CD4-positive, alpha-beta T cell treated with Interleukin-17A for 4 hours (primary cell): Measurements from ENCODE around the gene PPP1R9B.

Source experiments
- DNase-seq: peaks from one replicate; pipeline ENCODE4 v3.0.0-alpha.2; 2020; ENCODE audit warnings: mixed read lengths

PPP1R9B gene

DNA sequence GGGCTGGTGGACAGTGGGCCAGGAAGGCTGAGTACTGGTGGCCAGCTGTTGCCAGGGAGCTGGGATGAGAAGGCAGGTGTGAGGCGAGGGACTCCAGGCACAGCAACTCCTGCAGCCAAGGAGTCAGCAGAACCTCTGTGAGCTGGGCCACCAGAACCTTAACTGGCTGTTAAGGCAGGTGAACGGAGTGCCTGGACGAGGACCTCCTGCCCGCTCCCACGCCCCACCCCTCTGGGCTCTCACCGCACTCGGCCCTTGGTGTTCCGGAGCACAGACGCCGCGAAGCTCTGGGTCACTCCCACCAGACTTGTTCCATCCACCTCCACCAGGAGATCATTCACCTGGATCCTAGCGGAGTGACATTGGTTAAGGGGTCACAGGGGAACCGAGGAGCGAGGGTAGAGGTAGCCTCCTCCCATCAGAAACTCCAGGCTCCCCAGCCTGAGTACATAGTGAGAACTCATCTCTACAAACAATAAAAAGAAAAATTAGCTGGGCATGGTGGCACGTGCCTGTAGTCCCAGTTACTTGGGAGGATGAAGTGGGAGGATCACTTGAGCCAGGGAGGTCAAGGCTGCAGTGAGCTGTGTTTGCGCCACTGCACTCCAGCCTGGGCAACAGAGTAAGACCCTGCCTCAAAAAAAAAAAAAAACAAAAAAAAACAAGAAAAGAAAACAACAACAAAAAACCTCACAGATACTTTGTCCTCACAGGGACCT lies 9.3 kb downstream of the PPP1R9B start:
- no peak for DNase-seq

DNA sequence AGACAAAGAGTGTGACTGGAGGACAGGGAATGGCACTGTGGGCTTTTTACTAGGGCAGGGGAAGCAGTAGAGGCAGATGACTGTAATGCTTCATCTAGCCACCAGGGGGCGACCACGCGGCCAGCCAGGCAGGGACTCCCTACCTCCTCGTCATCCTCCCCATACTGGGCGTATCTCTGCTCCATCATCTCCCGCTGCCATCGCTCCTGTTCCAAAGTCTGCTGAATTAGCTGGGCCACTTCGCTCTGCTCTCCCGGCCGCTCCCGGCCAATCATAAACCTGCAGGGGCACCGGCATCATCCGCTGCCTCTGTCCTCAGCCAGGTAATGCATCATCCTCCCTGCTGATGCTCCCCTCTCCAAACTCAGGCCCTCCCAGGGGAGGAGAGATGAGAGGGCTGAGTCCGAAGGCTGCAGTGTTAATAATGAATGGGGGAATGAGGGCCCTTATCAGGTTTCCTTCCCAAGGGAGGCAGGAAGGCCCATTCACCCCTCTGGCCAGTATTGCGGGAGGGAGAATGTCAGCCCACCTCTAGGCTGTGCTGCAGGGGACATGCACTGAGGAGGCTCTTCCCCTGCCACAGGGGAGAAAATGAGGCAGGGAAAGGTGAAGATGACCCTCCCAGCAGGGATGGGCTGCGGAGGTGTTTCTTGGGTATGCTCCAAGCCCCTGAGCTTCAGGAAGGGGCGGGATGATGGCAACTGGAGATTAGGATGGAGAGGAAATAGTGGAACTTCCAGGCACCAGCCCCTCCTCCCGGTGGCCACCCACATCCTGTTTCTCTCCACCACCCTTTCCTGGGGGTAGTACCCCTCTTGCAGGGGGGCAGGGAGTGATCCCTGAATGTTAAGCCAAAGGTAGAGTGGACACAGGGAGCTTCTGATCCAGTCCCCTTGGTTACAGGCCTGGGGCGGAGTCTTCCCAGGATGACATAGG lies 10.3 kb downstream of the PPP1R9B start:
- DNase-seq, result peak; percentile 87

DNA sequence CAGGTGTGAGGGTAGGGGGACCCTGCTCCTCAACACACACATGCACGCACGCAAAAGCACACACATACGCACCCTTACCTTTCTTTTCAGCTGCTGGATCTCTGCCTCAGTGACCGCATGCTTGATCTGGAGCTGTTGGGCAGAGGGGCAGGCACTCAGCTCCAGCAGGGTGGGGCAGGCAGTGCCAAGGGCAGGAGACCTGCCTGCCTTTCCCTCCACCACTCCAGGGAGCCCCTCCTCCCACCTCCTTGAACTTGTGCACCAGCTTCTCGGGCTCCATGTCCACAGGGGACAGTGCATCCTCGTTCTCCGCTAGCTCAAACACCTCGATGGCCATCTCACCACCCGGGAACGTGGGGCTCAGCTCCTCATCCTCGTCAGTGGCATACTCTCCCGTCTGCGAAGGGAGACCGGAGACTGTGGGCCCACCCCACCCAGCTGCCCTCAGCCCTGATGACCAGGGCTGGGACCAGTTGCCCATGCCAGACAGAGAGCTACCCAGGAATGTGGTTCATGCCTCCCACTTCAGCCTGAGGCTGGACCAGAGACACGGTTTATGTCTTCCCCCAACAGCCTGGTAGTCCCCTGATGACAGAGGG lies 11.2 kb downstream of the PPP1R9B start:
- no peak for DNase-seq

DNA sequence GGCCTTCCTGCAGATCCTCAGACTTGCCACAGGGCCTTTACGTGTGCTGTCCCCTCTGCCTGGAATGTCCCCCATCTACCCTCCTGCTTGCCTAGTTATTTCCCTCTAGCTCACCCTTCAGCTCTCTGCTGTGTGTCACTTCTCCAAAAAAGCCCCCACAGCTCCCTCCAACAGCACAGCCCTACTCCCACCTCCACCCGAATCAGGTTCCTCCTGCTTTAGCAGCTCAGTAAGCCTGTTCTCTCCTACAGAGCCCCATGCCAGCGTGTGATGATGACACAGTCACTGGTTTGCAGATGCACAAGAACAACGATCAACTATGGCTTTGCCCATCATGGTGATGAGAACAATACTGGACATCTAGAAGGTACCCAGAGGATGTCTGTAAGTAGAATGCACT lies 13.4 kb downstream of the PPP1R9B start:
- no peak for DNase-seq

DNA sequence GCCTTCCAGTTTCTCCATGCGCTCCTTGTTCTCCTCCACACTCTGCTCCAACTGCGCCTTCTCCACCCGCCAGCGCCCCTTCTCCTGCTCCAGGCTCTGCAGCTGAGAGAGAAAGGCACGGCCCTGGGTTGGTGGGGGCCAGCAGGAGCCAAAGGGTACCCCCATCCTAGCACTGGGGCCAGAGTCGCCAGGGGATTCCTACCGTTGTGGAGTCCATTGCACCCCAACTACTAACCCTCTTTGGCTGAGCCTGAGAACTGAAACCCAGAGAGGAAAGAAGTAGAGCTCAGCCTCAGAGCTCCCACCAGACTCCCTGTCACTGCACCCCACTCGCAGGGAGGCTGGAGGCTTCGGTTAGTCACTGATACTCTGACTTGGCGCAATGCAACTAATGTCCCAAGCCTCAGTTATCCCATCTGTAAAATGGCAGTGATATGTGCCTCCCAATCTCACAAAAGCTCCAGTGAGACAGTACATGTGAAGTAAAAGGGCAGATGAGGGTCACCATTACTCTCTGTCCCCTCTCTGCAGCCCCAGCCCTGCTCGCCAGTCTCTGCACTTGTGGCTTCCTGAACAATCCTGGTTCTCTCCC lies 14.3 kb downstream of the PPP1R9B start:
- no peak for DNase-seq

- DNase-seq, result no peak
These were observed 15.0 kb downstream of the PPP1R9B start for GRCh38 chr17:50135316-50136095.

DNA sequence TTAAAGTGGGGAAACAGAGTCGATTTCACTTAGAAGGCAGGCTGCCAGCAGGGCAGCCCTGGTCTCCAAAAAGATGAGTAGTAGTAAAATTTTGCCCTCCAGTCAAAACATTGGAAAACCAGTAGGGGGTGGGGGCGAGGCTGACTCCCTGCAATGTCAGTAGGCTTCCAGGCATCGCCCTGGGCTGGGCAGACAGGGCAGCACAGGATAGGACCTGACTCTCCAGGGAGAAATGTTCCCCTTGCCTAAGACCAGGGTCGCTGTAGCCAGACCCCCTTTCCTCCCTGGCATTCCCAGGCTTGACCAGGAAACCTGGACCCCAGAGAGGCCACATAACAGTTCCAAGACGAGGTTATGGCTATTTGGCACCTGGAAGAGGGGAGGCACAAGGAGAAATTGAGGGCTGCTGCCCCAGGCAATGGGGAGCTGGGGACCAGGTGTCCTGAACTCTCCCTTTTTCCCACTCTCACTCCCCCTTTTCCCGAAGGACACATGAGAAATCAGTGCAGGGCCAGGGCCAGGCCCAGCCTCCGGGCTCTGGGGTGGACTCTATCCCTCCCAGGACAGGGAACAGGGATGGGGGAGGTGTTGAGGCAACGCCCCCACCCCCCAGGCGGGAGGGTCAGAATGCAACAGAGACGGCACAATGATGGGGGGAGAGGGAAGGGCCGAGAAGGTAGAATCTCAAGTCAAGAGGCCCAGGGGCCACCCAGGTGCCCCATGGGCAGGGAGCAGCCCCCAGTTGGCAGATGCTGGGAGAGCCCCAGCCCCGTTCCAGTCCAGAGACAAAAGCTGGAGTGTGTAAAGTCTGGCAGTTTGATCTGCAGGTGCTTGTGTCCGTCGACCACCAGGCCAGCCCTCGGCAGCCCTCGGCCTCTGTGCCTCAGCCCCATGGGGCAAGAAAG lies 16.0 kb downstream of the PPP1R9B start:
- DNase-seq, result no peak

DNA sequence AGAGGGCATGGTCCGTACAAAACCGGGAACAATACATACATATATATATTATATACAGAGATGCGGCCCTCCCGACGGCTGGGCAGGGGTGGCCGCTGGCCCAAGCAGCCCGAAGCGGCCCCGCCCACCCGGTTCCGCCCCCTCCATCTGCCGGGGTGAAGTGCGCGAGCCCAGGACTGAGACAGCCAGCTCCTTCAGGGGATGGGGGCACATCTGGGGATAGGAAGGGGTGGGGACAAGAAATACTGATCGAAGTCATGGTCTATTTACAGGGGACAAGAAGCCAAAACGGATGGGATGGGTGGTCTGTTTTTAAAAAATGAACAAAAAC lies 16.7 kb downstream of the PPP1R9B start:
- DNase-seq, result no peak

GRCh38 chr17:50133028-50133768 lies 17.3 kb downstream of the PPP1R9B start:
- DNase-seq, result no peak

DNA sequence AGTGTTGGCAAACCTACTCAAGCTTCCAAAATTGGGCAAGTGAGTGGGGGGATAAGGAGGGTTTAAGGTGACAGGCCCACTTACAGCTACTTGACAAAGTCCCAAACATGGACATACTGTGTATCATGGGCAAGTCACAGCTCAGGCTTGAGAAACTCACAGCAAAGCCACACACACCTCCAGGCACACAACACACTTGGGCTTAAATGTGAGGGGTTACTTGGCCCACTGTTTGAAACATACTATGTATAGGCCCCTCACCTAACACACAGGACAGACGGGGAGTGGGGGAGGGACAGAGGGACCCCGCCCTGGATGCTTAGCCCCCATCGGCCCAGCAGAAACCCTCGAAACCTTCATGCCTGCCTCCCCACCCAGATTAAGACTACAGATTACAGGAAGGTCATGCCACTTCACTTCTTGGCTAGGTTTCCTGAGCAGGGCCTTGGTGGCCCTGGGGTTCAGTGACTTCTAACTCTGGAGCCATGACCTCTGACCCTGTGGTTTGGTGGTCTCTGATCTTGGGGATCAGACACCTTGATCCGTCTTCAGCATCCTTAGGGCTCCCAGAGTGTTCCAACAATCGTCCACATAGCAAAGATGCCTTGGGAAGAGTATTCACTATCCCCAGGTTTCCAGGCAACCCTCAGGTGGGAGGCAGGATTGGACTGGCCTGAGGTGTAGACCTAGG lies 18.2 kb downstream of the PPP1R9B start:
- no peak for DNase-seq

- DNase-seq, result no peak
These were observed 19.7 kb downstream of the PPP1R9B start for GRCh38 chr17:50130559-50131305.

DNA sequence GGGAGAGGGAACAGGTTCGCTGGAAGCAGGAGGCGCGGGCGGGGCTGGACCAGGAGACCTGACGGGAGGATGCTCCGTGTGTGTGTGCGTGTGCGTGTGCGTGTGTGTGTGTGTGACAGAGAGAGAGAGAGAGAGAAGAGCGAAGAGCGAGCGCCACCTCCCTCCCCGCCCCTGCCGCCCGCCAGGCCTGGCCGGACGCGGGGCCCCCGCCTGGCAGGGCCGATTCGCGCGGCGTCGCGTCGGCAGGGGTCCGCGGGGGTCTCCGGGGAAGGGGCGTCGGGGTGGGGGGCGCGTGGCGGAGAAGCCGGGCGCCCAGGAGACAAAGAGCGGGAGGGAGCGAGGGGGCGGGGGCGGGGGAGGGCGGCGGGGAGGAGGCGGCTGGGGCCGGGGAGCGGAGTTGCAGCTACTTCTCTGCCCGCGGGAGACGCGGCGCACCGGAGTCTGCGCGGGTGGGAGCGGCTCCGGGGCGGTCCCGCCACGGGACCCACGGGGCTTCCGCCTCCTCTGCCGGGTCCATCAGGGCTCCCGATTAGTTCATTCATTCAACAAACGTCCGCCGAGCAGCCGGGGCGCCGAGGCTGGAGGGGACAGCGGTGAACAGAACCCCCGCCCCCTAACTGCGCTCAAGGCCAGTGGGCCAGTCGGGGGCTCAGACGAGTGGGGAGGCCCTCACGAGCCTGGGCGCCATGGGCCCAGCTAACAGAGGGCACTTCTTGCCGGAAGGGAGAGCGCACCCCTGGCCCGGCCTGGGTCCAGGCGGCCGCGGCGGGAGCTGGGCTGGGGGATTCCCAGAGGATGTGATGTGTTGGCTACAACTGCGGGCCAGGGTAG lies 20.5 kb downstream of the PPP1R9B start, which contains the start of gene SAMD14:
TSS of gene SAMD14 (minus strand) at position 433 of the 831 bp plus-strand sequence. CDS start 5,201 bp downstream, outside the sequence.
- DNase-seq, result peak; percentile 66

GRCh38 chr17:50129353-50129727 lies 21.1 kb downstream of the PPP1R9B start:
- no peak for DNase-seq

DNA sequence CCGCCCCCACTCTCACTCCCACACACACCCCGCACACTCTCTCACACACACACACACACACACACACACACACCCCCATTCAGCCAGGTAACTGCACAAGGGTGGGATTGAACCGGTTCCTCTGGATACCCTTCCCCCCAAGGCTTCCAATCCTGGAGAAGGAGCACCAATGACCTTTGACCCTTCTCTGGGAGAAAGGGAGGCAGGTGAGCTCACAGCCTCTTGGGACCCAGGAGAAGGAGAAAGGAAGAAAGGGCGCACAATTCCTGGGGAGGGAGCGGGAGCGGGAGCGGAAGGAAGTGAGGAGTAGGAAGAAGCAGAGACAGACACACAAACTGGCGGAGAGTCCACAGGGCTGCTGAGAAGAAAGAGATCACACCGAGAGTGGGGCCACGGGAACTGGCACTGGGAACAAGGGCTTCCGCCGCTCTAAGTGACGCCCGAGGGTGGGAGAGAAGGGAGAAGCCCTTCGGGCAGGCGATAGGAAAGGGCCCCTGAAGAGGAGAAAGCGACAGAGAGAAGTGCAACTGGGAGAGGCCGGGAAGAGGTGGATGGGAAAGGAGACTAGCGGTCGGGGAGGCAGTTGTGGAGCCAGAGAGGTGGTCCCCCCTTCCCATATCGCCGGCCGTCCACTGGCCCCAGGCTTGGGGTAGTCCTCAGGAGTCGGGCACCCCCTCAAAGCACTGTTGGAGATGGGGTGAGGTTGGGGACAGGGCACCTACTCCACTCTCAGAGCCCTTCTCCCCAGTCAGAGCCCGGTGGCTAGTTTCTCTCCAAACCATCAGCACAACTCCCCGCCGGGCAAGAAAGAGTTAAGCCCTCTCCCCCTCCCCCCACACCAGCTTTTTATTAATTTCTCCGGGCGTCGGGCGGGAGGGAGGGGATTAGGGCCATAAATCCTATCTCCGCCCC lies 21.8 kb downstream of the PPP1R9B start:
- no peak for DNase-seq

DNA sequence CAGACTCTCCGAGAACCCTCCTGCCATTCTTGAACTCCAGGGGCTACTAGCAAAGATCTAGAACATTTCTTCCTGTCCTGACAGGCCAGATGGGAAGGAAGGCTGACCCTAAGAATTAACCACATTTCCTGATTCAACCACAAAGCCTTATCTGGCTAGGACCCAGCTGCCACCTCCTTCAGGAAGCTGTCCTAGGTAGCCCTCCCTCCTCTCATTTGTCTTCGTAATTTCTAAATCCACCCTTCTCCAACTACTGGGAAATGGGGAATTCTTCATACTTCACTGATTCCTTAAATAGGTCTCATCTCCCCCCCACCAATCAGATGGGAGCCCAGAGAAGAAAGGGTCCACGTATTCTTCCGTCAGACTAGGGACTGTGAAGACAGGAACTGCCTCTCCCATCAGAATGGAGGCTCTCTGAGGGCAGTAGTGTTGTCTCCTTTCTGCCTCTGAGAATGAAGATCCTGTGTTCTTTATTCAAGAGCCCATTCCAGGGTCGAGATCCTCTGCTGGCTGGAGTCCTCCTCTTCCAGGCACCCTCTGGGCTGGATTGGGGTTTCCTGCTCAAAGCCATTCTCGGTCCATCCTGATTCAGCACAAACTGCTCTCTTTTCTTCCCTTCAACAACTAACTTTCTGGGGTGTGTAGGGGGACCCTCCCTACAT lies 22.6 kb downstream of the PPP1R9B start:
- no peak for DNase-seq

DNA sequence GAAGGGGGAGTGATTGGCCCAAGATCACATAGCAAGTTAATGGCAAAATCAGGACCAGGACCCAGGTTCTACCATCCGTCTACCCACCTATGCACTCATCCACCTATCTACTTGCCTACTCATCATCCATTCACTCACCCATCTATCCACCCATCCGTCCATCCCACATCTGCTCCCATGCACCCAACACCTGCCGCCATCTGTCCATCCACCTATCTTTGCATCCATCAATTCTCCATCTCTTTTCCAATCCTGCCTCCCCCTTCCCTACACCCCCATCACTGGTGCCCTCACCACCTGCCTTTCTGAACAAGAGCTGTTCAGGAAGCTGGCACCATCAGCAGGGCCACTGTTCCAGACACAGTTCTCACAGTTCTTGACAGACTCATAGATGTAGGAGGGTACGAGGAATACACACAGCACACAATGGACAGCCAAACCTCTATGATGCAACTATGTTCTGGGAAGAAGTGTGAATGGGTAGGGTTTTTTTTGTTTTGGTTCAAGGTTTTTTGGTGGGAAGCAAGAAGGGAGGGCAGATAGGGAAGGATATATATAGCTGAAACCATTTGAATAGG lies 25.0 kb downstream of the PPP1R9B start:
- no peak for DNase-seq
